GM18505 (cell line): ENCODE results near the gene SIK3.
"Not testable (repeated sequence)": the region's sequence is repeated elsewhere in the genome, so short reads cannot be mapped to it uniquely, and the experiment has no call there.

Experiments used
- ATAC-seq: cut with Tn5 transposase; IDR thresholded peaks from one replicate; pipeline ENCODE4 v1.9.1; 2021; ENCODE audit not compliant: unreplicated experiment
- POLR2A ChIP-seq: IDR thresholded peaks from 4 replicates; pipeline ENCODE4 v1.6.1; 2011; ENCODE audit warnings: borderline replicate concordance; ENCODE audit not compliant: insufficient read depth, insufficient read length; ENCODE audit errors: extremely low read depth

SIK3 gene

DNA sequence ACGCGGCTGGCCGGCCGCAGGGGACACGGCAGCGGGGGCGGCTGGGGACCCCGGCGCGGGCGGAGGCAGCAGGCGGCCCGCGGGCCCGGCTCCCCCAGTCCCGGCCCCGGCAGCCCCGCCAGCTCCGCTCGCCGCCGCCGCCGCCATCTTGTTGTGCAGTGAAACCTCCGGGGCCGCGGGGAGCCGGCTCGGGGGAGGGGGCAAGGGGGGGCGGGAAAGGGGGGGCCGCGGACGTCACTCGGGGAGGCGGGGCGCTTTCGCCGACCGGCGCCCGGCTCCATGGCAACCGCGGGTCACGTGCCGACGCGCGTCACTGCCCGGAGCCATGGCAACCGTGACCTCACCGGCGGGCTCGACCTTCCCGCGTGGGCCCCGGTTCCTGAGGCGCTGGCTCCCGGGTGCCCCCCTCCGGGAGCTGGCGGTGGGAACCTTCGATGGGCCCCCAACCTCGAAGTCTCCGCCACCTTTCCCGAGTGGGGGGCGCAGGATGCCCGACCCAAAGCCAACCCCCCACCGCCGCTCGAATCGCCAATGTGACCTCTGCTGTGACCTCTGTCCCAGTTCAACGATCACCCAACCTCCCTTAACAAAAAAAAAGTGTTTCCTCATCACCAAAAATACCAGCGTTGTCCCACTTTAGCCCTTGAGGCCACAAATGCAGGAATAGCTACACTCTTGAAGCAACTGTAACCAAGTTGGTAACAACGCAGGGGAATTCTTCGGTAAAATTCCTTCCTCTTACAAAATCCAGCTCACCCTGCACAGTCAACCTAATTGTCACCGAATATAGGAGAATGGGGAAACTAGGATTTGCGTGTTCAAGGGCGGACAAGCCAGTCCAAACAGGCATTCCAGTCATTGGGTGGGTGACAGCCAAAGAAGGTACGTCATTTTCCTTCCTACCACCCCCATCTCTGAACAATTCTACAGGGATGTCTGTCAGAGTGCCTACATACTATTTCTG is at the start of gene SIK3:
SIK3 (minus strand) TSS at position 160 of the 964 bp plus-strand sequence; CDS start at position 147, 13 bp downstream.
- TF ChIP-seq POLR2A, result peak; percentile 40
- peak; percentile 76 for ATAC-seq

- no peak for ATAC-seq
- TF ChIP-seq POLR2A, result no peak
Measured at GRCh38 chr11:117146521-117146920, 48.3 kb upstream of the SIK3 start.

GRCh38 chr11:117145393-117145761 is 47.1 kb upstream of the SIK3 start:
- TF ChIP-seq POLR2A, result no peak
- no peak for ATAC-seq

- ATAC-seq, result peak; percentile 42
- TF ChIP-seq POLR2A, result no peak
Measured at GRCh38 chr11:117144477-117145392, 46.5 kb upstream of the SIK3 start.

GRCh38 chr11:117143871-117144476 is 45.7 kb upstream of the SIK3 start, which contains the start of gene PAFAH1B2:
PAFAH1B2 (plus strand) TSS chr11:117144287; CDS start chr11:117152448, 8,161 bp downstream.
- peak; percentile 87 for TF ChIP-seq POLR2A
- ATAC-seq, result peak; percentile 94

DNA sequence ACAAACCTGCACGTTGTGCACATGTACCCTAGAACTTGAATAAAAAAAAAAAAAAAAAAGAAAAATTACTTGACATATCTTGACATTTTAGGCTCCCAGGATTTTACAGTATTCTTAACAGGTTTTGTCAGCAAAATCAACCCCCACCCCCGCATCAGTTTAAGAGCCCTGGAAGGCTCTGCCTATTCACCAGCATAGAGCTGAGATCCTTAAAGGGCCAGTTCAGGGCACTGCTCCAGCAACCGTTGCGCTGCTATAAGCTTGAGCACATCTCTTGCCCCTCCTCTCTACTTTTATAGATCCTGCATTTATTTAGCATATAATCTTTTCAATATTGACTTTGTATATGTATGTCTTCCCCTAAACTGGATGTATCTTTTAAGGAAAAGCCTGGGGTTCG is 45.2 kb upstream of the SIK3 start:
- TF ChIP-seq POLR2A, result no peak
- ATAC-seq, result no peak

GRCh38 chr11:117137223-117138086 is 39.2 kb upstream of the SIK3 start:
- ATAC-seq, result not testable (repeated sequence)

DNA sequence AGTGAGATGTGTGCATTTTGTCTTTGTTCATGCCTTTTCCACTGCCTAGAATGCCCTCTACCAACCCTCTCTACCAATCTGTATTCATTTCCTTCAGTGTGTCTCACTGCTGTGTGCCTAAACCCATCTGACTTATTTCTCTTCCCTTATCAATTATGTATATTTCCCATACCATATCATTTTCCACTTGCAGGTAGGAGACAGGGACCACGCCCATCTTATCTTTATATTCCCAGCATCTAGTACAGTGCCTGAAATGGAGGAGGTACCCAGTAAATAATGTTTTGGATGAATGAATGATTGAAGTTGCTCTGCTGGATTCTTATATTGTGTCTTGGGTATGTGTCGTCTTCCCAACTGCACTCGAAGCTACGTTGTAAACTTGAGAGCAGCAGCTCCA is 36.8 kb upstream of the SIK3 start:
- not testable (repeated sequence) for ATAC-seq

- TF ChIP-seq POLR2A, result no peak
- ATAC-seq, result no peak
Measured at GRCh38 chr11:117134431-117134830, 36.2 kb upstream of the SIK3 start.

DNA sequence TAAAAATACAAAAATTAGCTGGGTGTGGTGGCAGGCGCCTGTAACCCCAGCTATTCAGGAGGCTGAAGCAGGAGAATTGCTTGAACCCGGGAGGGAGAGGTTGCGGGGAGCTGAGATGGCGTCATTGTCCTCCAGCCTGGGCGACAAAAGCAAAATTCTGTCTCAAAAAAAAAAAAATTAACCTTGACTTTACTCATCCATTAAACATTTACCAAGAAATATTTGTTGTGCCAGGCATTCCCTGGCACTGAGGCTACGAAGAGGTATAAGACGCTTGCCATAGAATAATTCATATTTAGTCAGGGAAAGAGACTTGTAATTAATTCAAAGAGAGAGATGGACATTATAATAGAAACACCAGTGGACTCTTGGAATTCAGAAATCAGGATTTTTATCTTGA is 32.7 kb upstream of the SIK3 start:
- no peak for TF ChIP-seq POLR2A
- no peak for ATAC-seq

- not testable (repeated sequence) for ATAC-seq
Measured at GRCh38 chr11:117130396-117130795, 32.2 kb upstream of the SIK3 start.

DNA sequence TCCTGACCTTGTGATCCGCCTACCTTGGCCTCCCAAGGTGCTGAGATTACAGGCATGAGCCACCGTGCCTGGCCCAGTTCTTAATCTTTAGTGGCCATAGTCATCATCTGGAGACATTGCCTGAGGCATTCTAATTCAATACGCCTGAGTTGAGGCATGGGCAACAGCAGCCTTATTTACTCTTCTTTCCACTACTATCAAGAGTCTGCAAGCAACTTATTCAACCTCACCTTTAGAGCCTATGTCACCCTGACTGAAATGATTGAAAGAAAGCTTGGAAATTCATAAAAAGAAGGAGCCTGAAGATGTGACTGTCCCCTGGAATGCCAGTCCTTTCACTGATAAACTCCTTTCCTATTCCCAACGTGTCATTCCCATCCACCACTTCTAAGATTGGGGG is 30.1 kb upstream of the SIK3 start:
- no peak for TF ChIP-seq POLR2A
- ATAC-seq, result no peak
